Astrocyte of the cerebellum (primary cell): ENCODE results near the gene ASTN2.

Experiments
- DNase-seq: peaks from one replicate; pipeline ENCODE4 v3.0.0-alpha.2; 2011; ENCODE audit warnings: low read depth
- H3K4me3 ChIP-seq: 2 replicates; pipeline ENCODE4 v1.5.1; 2011; ENCODE audit warnings: mild to moderate bottlenecking, low read depth, low read length, moderate library complexity
- in situ Hi-C: cut with HindIII; loops from 2 replicates; pipeline ENCODE4 v1.10.0; 2017; ENCODE audit warnings: low sequenced_read_pairs
- TF ChIP-seq, protein P1 (sequence below): IDR thresholded peaks from 2 replicates; pipeline ENCODE4 v1.5.1; 2012; ENCODE audit warnings: low read length, low read depth, moderate library complexity, mild to moderate bottlenecking; ENCODE audit errors: missing control alignments

Gene ASTN2

DNA sequence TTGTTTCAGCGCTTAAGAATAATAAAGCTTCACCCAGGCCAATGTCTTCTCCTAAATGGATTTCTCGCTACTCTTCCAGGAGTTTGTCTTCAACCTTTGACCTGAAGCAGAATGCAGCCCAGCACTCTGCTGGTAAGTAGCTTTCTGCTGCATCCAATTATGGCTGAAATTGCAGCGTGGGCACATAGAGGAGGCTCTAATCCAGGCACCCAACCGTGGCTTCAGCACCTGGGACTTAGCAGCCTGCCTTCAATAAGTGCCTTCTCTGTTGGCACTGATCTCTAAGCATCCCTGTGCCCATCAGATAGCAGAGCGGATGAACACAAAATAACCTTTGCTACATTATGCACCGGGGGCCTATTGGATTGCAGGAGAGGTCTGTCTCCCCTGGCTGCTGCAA, 622.6 kb downstream of the ASTN2 start:
- no peak for DNase-seq
- no peak overlapping the region for H3K4me3 ChIP-seq
- in situ Hi-C loops = loop anchor here (5.0 kb wide), 1 partner anchor 90 kb away; no protein-coding TSS in a partner anchor
- TF ChIP-seq, protein P1, sequence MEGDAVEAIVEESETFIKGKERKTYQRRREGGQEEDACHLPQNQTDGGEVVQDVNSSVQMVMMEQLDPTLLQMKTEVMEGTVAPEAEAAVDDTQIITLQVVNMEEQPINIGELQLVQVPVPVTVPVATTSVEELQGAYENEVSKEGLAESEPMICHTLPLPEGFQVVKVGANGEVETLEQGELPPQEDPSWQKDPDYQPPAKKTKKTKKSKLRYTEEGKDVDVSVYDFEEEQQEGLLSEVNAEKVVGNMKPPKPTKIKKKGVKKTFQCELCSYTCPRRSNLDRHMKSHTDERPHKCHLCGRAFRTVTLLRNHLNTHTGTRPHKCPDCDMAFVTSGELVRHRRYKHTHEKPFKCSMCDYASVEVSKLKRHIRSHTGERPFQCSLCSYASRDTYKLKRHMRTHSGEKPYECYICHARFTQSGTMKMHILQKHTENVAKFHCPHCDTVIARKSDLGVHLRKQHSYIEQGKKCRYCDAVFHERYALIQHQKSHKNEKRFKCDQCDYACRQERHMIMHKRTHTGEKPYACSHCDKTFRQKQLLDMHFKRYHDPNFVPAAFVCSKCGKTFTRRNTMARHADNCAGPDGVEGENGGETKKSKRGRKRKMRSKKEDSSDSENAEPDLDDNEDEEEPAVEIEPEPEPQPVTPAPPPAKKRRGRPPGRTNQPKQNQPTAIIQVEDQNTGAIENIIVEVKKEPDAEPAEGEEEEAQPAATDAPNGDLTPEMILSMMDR = no peak

DNA sequence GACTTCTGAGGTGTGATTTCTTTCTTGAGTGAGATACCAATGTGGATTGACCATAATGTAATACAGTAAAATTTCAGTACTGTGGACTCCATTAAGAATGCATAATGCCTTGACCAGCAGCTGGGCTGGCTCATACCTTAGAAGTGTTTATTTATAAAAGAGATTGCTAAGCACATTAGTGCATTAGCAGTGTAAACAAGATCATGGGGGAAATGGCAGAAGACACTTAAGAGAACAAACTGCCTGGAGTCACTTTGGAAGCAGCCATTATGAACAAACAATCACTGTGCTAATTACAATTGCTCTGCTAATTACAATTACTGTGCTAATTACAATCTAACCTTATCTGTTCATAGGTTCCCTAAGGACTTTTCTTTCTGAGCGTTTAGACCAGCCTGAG, 623.5 kb downstream of the ASTN2 start:
- H3K4me3 ChIP-seq = no peak overlapping the region
- TF ChIP-seq, protein P1 = no peak
- in situ Hi-C loops = loop anchor here (5.0 kb wide), 1 partner anchor 91 kb away; no protein-coding TSS in a partner anchor
- no peak for DNase-seq

DNA sequence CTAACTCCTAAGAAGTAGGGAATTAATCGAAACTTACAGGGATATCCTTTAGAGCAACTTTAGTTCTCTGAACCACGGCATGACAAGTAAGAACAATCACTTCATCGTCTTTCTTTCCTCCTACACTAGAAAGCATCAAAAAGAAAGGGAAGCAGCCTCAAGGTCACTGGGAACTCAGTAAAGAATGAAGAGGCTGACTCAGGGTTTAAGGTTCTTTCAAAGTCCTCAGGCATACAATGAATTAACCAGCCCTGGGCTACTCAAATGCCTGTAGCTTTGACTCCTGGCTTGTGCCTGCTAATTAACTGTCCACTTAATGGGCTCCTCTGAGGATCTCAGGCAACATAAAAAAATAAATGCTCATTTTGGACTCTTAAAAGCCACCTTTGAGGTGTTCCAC, 625.8 kb downstream of the ASTN2 start:
- DNase-seq = no peak
- H3K4me3 ChIP-seq = no peak overlapping the region
- TF ChIP-seq, protein P1 = no peak
- in situ Hi-C loops = no loop called here

DNA sequence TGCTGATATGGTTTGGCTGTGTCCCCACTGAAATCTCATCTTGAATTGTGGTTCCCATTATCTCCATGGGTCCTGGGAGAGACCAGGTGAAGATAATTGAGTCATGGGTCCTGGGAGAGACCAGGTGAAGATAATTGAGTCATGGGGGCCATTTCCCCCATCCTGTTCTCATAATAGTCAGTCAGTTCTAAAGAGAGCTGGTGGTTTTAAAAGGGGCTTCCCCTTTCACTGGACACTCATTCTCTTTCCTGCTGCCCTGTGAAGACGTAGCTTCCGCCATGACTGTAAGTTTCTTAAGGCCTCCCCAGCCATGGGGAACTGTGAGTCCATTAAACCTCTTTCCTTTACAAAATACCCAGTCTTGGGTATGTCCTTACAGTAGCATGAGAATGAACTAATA, 628.1 kb downstream of the ASTN2 start:
- TF ChIP-seq, protein P1 = no peak
- no peak overlapping the region for H3K4me3 ChIP-seq
- in situ Hi-C loops = no loop called here
- no peak for DNase-seq

DNA sequence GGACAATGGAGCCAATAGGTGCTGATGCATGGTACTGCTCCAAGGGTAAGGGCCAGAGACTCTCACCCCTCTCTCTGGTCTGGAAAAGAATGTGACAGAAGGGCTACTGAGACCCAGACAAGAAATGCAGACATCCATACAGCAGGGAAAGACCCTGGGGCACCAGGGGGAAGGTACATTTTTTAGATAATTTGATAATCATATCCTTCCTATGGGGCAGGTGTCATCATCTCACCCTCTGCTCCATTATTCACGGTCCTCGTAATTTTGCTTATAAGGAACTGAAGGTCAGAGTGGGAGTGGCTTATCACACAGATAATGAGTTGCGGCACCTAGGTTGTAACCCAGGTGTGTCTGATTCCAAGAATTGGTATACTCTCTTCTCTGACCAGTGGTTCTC, 637.7 kb downstream of the ASTN2 start:
- H3K4me3 ChIP-seq = no peak overlapping the region
- TF ChIP-seq, protein P1 = no peak
- in situ Hi-C loops = no loop called here
- DNase-seq = no peak

DNA sequence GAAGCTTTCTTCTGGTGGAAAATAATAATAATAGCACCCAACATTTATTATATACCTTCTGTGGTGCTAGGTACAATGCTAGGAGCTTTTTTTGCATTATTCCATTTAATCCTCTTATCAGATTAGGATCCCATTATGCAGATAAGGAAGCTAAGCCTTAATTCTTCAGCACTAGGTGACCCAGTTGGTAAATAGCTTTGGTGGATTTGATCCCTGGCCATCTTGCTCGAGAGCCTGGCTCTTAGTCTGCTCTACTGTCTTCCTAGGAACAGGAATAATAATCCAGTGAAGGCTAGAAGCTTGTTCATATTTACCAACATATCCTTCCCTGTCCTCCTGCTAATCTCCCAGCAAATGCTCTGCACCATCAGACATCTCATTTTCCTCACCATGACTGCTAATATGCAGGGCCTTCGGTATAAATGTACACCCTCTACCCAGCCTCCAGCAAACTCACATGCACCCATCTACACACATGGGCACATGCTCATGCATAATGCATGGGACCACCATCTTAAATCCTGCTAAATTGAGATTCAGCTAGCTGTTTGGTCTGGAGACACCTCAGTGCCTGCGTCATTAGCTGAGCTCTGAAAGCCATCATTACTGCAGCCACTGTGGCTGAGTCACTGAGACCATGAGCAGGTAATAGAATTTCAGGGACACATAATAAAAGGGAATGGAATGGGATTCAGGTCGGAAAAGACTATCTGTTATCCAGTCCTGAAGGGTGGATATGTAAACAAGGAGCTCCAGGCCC, 640.3 kb downstream of the ASTN2 start:
- in situ Hi-C loops = no loop called here
- no peak for DNase-seq
- H3K4me3 ChIP-seq = no peak overlapping the region
- TF ChIP-seq, protein P1 = no peak
